NCI-H2227 (cell line): Measurements from ENCODE around the gene WDR81.
"Not testable (repeated sequence)": the region's sequence is repeated elsewhere in the genome, so short reads cannot be mapped to it uniquely, and the experiment has no call there.

ENCODE experiments used
- DNase-seq: peaks from one replicate; lab custom pipeline; 2025; ENCODE audit not compliant: unreplicated experiment; lab: John Stamatoyannopoulos, UW

Gene WDR81

DNA sequence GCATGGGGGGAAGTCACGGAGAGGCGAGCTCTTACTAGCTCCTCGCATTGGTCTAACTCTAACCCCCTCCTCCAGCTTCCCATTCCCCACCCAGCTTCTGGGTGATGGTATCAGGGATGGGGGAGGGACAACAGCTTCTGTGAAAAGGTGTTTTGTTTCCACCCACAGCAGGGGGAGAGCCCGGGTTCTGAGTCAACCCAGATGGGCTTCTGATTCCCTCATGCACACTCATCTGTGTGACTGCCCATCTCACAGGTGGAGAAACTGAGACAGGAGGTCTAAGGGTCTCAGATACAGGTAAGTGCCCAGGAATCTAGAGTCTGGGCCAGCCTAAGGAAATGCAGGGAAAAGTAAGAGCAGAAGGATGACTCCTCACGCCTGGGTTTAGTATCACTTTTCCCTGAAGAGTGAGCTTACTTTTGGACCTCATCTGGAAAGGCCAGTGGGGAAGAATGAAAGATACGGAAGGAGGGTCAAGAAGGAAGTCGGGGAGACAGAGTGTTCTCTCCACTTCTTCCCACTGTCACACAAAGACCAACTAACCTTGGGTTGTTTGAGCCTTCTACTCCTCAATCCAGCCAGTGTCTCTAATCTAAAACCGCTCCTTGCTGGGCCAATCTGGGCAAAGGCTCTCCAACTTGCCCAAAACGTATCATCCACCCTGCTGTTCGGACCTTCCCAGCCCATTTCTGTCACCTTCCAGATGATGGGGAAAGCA, 11.2 kb upstream of the WDR81 start:
- no peak for DNase-seq

- peak; percentile 56 for DNase-seq
Measured at GRCh38 chr17:1713878-1714426, 10.6 kb upstream of the WDR81 start.

- peak; percentile 73 for DNase-seq
Measured at GRCh38 chr17:1714427-1714979, 10.0 kb upstream of the WDR81 start.

DNA sequence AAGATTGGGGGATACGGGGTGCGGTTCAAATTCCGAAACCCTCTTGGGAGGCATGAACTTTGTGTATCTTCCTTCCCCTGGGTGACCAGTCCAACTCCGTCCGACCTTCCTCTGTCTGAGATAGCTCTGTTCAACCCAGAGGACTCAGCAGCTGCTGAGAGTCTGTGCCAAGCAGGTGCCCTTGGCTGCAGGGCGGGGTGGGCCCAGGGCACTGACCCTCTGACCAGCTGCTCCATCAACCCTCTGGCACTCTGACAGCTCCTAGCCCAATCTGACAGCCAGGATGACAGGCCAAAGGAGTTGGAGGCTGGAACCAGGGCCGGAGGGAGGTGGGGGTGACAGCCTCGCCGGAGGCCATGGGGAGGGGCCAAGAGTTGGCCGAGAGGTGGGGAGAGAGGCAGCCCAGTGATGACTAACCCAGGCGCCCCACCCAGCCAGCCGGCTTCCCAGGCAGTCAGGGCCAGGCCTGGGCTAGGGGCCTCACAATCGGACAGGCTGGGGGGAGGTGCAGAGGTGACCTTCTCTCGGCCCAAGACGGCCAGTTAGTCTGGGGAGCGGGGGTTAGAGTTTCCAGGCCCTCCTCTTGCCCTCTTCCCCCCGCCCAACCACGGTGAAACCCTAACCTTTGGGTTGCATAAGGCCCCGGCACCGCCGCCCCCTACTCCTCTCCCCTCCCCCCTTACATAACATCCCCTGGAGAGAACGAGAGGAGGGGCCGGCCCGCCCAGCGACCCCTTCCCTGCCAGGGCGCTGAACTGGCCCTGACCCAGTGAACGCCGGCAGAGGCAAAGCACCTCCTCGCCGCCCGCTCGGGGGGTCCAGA, 9.3 kb upstream of the WDR81 start:
- DNase-seq, result peak; percentile 19

- no peak for DNase-seq
Measured at GRCh38 chr17:1715803-1716075, 8.8 kb upstream of the WDR81 start.

DNA sequence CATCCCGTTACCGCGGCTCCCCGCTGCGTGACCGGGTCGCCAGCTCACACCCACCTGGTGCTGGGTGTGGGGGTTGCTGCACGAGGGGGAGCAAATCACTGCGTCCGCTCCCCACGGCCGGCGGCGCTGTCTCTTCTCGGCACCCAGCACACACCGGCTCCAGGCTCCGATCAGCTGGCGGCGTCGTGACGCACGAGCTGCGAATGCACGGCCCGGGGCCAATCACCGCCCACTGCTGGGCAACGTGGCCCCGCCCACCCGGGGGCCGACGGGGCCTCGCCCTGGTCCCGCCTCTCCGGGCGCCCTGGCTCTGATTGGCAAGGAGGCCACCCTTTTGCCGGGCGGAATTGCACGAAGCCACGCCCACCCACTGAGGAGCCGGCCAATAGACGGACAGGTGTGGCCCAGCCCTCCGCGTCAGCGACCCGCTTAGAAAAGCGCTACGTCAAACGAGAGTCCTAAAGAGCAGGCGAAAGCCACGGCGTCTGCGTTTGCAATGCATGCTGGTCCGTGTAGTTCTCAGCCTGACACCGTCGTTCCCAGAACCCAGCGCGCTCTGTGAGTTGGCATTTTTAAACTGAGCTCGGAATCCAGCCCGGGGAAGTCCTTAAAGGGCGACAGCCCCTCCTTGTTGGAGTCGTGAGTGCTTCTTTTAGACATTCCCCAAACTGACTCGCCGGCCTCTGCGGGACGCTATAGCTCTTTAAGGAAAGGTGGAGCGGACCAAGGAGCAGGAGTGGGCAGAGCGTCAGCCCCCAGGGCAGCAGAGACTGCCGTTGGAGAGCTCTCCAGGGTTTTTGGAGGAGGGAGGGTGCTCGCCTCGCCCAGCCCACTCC, 8.2 kb upstream of the WDR81 start:
- DNase-seq, result peak; percentile 98

DNA sequence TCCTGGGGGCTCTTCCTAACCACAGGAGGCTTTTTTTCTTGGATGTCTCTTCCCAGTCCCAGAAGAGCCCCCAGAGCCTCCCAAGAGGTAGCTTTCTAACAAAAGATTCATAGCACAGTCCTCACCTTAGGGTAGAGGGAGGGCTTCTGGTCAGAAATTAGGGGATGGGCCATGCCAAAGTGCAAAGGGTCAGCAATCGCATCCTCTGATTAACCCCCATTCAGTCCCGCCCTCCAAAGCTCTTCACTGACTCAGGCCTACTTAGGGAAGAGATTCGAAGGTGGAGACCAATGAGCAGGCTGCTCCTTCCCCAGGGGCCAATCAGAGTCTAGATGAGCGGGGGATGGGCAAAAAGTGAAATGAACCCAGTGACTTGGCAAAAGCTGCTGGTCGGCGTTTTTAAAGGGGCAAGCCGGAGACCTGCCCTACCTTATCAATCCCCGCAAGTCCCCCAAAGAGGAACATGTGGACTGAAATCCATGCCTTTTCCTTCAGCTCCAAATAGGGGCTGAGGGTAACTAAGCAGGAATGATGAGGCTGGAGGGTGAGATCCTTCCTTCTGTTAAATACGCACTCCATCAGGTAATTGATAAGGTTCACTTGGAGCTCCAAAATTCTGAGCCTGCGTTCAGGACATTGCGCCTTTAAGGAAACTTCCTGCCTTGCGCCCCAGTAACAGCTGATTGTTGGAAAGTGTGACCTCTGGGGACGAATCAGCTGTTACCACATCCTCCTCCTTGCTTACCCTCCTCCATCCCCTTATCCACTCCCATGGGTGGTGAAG, 7.4 kb upstream of the WDR81 start:
- DNase-seq, result peak; percentile 93

- DNase-seq, result no peak
Measured at GRCh38 chr17:1718362-1719165, 5.9 kb upstream of the WDR81 start.

DNA sequence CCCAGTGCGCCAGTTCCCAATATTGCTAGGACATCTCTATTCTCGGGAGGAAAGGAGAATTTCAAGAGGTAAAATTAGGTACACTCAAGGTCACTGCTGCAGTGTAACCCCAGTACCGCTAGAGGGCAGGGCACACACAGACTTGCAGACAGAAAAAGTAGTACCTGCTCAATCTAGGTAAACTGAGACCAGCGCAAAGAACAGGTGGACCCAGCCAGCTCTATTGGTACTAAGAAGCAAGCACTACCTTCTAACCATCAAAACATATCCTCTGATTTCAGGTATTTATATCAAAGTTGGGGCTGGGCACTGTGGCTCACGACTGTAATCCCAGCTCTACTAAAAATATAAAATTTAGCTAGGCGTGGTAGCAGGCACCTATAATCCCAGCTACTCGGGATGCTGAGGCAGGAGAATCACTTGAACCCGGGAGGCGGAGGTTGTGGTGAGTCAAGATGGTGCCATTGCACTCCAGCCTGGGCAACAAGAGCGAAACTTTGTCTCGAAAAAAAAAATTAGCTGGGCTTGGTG, 3.6 kb upstream of the WDR81 start:
- peak; percentile 45 for DNase-seq

DNA sequence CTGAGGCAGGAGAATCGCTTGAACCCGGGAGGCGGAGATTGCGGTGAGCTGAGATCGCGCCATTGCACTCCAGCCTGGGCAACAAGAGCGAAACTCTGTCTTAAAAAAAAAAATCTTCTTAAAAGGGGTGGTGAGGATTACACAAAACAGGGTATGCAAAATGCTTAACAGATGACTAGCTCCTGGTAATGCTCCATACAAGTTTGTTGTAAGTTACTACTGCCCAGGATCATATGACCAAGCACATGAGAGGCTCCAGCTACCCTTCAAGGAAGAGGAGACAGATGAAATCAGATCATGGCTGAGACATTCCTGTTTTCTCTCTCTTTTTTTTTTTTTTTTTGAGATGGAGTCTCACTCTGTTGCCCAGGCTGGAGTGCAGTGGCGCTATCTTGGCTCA, 2.5 kb upstream of the WDR81 start:
- DNase-seq, result not testable (repeated sequence)

DNA sequence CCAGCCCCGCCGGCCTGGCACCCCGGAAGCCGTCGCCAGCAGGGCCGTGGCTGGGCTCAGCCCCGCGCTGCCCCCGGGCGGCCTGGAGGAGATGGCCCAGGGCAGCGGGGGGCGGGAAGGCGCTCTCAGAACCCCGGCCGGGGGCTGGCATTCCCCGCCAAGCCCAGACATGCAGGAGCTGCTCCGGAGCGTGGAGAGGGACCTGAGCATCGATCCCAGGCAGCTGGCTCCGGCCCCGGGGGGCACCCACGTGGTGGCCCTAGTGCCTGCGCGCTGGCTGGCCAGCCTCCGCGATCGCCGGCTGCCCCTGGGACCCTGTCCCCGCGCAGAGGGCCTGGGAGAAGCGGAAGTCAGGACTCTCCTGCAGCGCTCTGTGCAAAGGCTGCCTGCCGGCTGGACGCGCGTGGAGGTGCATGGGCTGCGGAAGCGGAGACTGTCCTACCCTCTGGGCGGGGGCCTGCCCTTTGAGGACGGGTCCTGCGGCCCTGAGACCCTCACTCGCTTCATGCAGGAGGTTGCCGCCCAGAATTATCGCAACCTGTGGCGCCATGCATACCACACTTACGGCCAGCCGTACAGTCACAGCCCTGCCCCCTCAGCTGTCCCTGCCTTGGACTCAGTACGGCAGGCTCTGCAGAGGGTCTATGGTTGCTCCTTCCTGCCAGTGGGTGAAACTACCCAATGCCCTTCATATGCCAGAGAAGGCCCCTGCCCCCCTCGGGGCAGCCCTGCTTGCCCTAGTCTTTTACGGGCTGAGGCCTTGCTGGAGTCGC, 551 bp downstream of the WDR81 start:
- no peak for DNase-seq

DNA sequence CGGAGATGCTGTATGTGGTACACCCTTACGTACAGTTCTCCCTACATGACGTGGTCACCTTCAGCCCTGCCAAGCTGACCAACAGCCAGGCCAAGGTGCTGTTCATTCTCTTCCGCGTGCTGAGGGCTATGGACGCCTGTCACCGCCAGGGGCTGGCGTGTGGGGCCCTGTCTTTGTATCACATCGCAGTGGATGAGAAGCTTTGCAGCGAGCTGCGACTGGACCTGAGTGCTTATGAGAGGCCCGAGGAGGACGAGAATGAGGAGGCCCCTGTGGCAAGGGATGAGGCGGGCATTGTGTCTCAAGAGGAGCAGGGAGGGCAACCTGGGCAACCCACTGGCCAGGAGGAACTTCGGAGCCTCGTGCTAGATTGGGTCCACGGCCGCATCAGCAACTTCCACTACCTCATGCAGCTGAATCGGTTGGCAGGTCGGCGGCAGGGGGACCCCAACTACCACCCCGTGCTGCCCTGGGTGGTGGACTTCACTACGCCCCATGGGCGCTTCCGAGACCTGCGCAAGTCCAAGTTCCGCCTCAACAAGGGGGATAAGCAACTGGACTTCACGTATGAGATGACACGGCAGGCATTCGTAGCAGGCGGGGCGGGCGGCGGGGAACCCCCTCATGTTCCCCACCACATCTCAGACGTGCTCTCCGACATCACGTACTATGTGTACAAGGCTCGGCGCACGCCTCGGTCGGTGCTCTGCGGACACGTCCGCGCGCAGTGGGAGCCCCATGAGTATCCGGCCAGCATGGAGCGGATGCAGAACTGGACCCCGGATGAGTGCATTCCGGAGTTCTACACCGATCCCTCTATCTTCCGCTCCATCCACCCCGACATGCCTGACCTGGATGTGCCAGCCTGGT, 1.4 kb downstream of the WDR81 start:
- DNase-seq, result no peak

DNA sequence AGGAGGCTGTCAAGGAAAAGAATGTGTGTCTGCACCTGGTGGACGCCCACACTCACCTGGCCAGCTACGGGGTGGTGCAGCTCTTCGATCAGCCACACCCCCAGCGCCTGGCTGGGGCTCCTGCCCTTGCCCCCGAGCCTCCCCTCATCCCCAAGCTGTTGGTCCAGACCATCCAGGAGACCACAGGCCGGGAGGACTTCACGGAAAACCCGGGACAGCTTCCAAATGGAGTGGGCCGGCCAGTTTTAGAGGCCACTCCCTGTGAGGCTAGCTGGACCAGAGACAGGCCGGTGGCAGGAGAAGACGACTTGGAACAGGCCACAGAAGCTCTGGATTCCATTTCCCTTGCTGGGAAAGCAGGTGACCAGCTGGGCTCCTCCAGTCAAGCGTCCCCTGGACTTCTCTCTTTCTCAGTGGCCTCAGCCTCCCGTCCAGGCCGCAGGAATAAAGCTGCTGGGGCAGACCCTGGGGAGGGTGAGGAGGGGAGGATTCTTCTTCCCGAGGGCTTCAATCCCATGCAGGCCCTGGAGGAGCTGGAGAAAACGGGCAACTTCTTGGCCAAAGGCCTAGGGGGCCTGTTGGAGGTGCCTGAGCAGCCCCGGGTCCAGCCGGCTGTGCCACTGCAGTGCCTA, 2.2 kb downstream of the WDR81 start:
- DNase-seq, result no peak

GRCh38 chr17:1727258-1727789, 2.8 kb downstream of the WDR81 start:
- DNase-seq, result no peak

- DNase-seq, result no peak
Measured at GRCh38 chr17:1727876-1728630, 3.5 kb downstream of the WDR81 start.

- no peak for DNase-seq
Measured at GRCh38 chr17:1729966-1730325, 5.4 kb downstream of the WDR81 start.
